HG03045 (cell line): ENCODE results near the gene FAM181B.

Experiments
- ATAC-seq: cut with Tn5 transposase; IDR thresholded peaks from one replicate; pipeline ENCODE4 v1.9.1; 2021; ENCODE audit warnings: mild to moderate bottlenecking, moderate library complexity; ENCODE audit not compliant: unreplicated experiment

Gene FAM181B

DNA sequence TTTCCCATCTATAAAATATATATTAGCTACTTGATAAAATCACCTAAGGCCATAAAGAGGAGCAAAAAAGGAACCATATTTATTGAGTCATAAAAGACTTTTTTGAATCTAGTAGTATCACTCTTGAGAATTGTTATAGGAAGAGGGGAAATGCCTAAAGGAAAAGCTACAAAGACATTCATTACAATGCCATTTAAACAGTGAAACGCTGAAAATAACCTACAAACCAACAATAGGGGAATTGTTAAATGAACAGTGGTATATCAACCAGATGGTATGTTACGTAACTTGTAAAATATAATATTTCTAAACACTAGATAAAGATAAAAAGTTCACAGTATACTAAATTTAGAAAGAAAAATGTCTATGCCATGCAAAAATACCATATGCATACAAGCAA is 47.5 kb downstream of the FAM181B start:
- no peak for ATAC-seq

- no peak for ATAC-seq
These were observed 50.6 kb downstream of the FAM181B start for GRCh38 chr11:82683029-82683428.

DNA sequence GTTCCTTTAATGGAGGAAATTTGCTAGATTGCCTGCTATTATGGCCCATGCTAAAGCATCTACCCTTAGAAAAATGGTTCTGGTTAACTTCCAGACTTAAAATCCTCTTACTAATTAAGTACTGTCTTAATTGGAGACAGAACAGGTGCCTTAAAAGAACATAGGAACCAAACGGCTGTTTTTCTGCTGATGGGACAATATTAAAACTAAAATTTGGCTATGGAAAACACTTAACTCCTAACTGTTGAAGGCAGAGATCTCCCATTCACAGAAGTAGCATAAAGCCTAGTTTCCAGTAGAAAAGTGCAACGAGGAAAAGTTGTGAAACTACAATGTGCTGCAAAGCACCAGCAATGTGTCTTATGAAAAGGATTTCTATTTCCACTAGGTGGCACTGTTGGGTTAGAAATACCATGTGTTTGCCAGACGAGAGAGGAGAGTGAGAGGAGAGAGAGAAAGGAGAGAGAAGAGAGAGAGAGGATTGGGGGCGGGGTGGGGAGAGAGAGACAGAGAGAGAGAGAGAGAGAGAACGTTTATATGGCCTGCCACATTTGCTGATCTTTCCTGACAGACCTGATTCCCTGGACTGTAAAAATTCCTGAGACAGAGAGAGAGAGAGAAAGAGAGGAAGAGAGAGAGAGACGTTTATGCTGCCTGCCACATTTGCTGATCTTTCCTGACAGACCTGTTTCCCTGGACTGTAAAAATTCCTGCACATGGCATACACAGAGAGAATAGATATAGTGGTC is 51.5 kb downstream of the FAM181B start:
- ATAC-seq, result peak; percentile 59

GRCh38 chr11:82680252-82680651 is 53.4 kb downstream of the FAM181B start:
- no peak for ATAC-seq
